Endothelial cell of umbilical vein (primary cell): ENCODE measurements around the gene RTN3. TPM values are rescaled to one million over a fixed set of nuclear protein-coding genes. Genes with fewer than 3 reads are reported as not detected.

Experiments
- BruUV-seq: library from RNA; stranded (reverse); fragments of 400-500 nt; replicated peaks from 2 replicates; lab custom pipeline; 2021; lab: Mats Ljungman, UMichigan
- CTCF ChIA-PET: fragments of 300-600, 350-600 bp; sonication (Branson Sonifier 250); formaldehyde crosslinking; loops from one replicate; lab custom pipeline; 2021; ENCODE audit warnings: antibody characterized with exemption, inconsistent platforms; lab: Charles Lee
- POLR2A ChIA-PET: fragments of 300-600, 350-600 bp; sonication (Branson Sonifier 250); formaldehyde crosslinking; loops from one replicate; lab custom pipeline; 2021; ENCODE audit warnings: antibody characterized with exemption, inconsistent platforms; lab: Charles Lee
- DNase-seq: peaks from one replicate; pipeline ENCODE4 v3.0.0-alpha.2; 2011; ENCODE audit warnings: low read depth, low spot score
- FAIRE-seq: peaks from 2 replicates; lab custom pipeline; 2011; peaks lifted over from hg19 to GRCh38; lab: Jason Lieb, UNC
- H2AFZ ChIP-seq: 2 replicates; pipeline ENCODE4 v1.6.0; 2012; ENCODE audit warnings: low read depth, low read length, control low read depth, inconsistent platforms
- H3K27ac ChIP-seq: 2 replicates; pipeline ENCODE4 v1.5.1; 2011; ENCODE audit warnings: low read depth, mild to moderate bottlenecking, control low read depth, low read length, moderate library complexity; ENCODE audit not compliant: insufficient read depth
- H3K27me3 ChIP-seq, 2 experiments: 2 replicates each; pipeline versions ENCODE4 v1.6.0 to v1.6.1; 2011; ENCODE audit warnings: low read length in 2 of 2, mixed read lengths in 1 of 2; ENCODE audit not compliant: control insufficient read depth in 2 of 2, insufficient read depth in 2 of 2
- H3K36me3 ChIP-seq, 2 experiments: 2 replicates in 1 of 2; 3 replicates in 1 of 2; pipeline ENCODE4 v1.5.1; 2011; ENCODE audit warnings: low read length in 2 of 2, mild to moderate bottlenecking in 1 of 2, moderate library complexity in 1 of 2; ENCODE audit not compliant: control insufficient read depth in 2 of 2, insufficient read depth in 2 of 2; ENCODE audit errors: extremely low read depth in 1 of 2
- H3K4me1 ChIP-seq: 3 replicates; pipeline ENCODE4 v1.5.1; 2011; ENCODE audit warnings: mild to moderate bottlenecking, low read length; ENCODE audit not compliant: control insufficient read depth, insufficient read depth; ENCODE audit errors: extremely low read depth
- H3K4me2 ChIP-seq: 2 replicates; pipeline ENCODE4 v1.6.1; 2011; ENCODE audit warnings: low read length, control low read depth, mixed read lengths; ENCODE audit not compliant: insufficient read depth
- H3K4me3 ChIP-seq, 3 experiments: fragments of 200-600 bp in 1 of 3; sonication (generic), shearing (Covaris generic) in 1 of 3; replicated peaks in 1 of 3; 2 replicates each; pipeline ENCODE4 v1.5.1; 2011 to 2016; ENCODE audit warnings: control low read depth in 3 of 3, low read length in 3 of 3, mild to moderate bottlenecking in 2 of 3, inconsistent platforms in 1 of 3, low read depth in 1 of 3, moderate library complexity in 1 of 3; ENCODE audit not compliant: insufficient read depth in 1 of 3
- H3K79me2 ChIP-seq: 2 replicates; pipeline ENCODE4 v1.6.0; 2012; ENCODE audit warnings: low read length, inconsistent platforms; ENCODE audit not compliant: control insufficient read depth, insufficient read depth
- H3K9ac ChIP-seq: replicated peaks from 2 replicates; pipeline ENCODE3; 2011; ENCODE audit warnings: low read length, control low read depth; ENCODE audit not compliant: insufficient read depth; ENCODE audit errors: extremely low read depth
- H3K9me1 ChIP-seq: replicated peaks from 3 replicates; pipeline ENCODE4 v1.6.0; 2011; ENCODE audit warnings: mild to moderate bottlenecking, low read length; ENCODE audit not compliant: control insufficient read depth, insufficient read depth; ENCODE audit errors: extremely low read depth
- H3K9me3 ChIP-seq: replicated peaks from 2 replicates; pipeline ENCODE4 v1.5.1; 2012; ENCODE audit warnings: low read length, inconsistent platforms; ENCODE audit not compliant: control insufficient read depth, insufficient read depth
- H4K20me1 ChIP-seq: replicated peaks from 2 replicates; pipeline ENCODE3; 2011; ENCODE audit warnings: mild to moderate bottlenecking, low read length; ENCODE audit not compliant: control insufficient read depth, insufficient read depth; ENCODE audit errors: extremely low read depth
- EZH2 ChIP-seq: IDR thresholded peaks from 2 replicates; pipeline ENCODE4 v1.6.1; 2012; ENCODE audit warnings: borderline replicate concordance, low read depth, mild to moderate bottlenecking, moderate library complexity, low read length, inconsistent platforms; ENCODE audit not compliant: severe bottlenecking
- FOS ChIP-seq: IDR thresholded peaks from 2 replicates; pipeline ENCODE4 v1.6.1; 2011; ENCODE audit warnings: mild to moderate bottlenecking, low read length, moderate library complexity, borderline replicate concordance; ENCODE audit not compliant: insufficient read depth
- GATA2 ChIP-seq: IDR thresholded peaks from 2 replicates; pipeline ENCODE4 v1.7.0; 2011; ENCODE audit warnings: low read depth, mild to moderate bottlenecking, moderate library complexity, mixed read lengths, low read length; ENCODE audit not compliant: insufficient read length, insufficient read depth
- JUN ChIP-seq: IDR thresholded peaks from 2 replicates; pipeline ENCODE4 v1.6.1; 2011; ENCODE audit warnings: borderline replicate concordance, low read depth; ENCODE audit not compliant: insufficient read length, insufficient read depth
- MYC ChIP-seq: IDR thresholded peaks from one replicate; pipeline ENCODE4 v1.6.1; 2011; ENCODE audit warnings: mild to moderate bottlenecking, low read depth, low read length
- POLR2A ChIP-seq: IDR thresholded peaks from 2 replicates; pipeline ENCODE4 v1.6.1; 2012; ENCODE audit warnings: low read depth, mild to moderate bottlenecking, control low read depth, low read length
- POLR2AphosphoS5 ChIP-seq: IDR thresholded peaks from 2 replicates; pipeline ENCODE4 v1.6.1; 2012; ENCODE audit warnings: low read depth, mild to moderate bottlenecking, control low read depth, low read length, moderate library complexity; ENCODE audit not compliant: insufficient read depth
- dilution Hi-C: fragments of 300-500 bp; cut with MboI; formaldehyde crosslinking; loops from one replicate; pipeline ENCODE4 v1.15.0; 2019; ENCODE audit warnings: low sequenced_read_pairs; ENCODE audit not compliant: extremely low pct_ligation_motif_present
- intact Hi-C: fragments of 100-400 bp; cut with micrococcal nuclease; formaldehyde crosslinking; loops from one replicate; pipeline ENCODE4 v1.10.0; 2022
- polyA plus RNA-seq, 4 experiments: library from polyadenylated mRNA; depleted of rRNA in 3 of 4; stranded (reverse) in 3 of 4; unstranded in 1 of 4; fragments of >200 nt; gene quantifications; 2 replicates each; pipeline versions ENCODE4 v1.2.1 to v1.2.3, GENCODE V29; 2011 to 2012; ENCODE audit warnings: missing spikeins in 1 of 4
- total RNA-seq: library from RNA; stranded (reverse); gene quantifications from 2 replicates; pipeline ENCODE4 v1.2.3, GENCODE V29; 2021
- TF ChIP-seq, protein P1 (sequence below): IDR thresholded peaks from 2 replicates; pipeline ENCODE4 v1.6.1; 2011; ENCODE audit not compliant: insufficient read depth, insufficient read length
- TF ChIP-seq, protein P2 (sequence below), 2 donors: IDR thresholded peaks; 1 replicate in 1 of 2; 2 replicates in 1 of 2; pipeline ENCODE4 v1.5.1; 2011; ENCODE audit warnings: low read length in 2 of 2, mild to moderate bottlenecking in 2 of 2, moderate library complexity in 2 of 2, control low read depth in 1 of 2, inconsistent platforms in 1 of 2, low read depth in 1 of 2; ENCODE audit not compliant: insufficient read depth in 1 of 2; ENCODE audit errors: extremely low read depth in 1 of 2

The RTN3 gene
- total and polyA plus RNA-seq, 2 donors (not counting 3 experiments of a cell fraction or from before 2014, with no cell fraction given), result 90.6 to 112 TPM

DNA sequence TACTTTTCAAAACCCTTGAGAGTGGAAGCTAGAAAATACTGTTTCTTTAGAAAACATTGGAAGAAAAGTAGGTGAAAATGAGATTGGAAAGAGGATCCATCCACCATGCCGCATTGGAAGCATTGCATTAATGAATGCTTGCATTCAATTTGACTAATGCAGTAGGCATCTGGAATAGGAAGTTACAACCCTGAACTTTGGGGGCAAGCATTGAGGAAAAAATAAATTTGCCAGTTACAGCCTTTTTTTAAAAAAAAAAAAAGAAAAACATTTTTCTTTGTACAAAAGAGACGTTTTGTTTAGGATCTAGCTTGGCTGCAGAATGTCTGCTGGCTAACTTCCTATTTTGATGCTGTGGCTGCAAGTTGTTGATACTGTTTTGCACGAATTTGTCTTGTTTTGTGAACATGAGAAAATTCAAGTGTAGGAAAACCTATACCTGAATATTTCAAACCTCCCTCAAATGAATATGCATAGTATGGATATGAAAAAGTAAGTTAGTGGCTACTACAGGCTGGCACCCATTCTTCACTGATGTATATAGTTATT, 28.1 kb downstream of the RTN3 start:
- H3K4me2 ChIP-seq, result peak overlapping the region; percentile 93

More for the DNA sequence above, 28.1 kb downstream of the RTN3 start:
- Histone ChIP-seq H3K9me1 (no peaks in the 10 kb centered on the region), H3K36me3 (no peaks in the 10 kb centered on the region), H2AFZ (no peak overlapping the region), H3K9me3 (no peaks in the 10 kb centered on the region), H3K27me3 (no peaks in the 10 kb centered on the region), H3K4me1 (peaks cover 24% of the 10 kb centered on the region), H3K27ac (no peak overlapping the region), H3K4me3 (peak overlapping the region in 1 of 3 experiments; percentile 32), H4K20me1 (peaks cover 2% of the 10 kb centered on the region), H3K79me2 (peaks cover 50% of the 10 kb centered on the region), H3K9ac (peak overlapping the region; percentile 45)
- intact Hi-C loops, result no loop called here
- POLR2A ChIA-PET, result no interaction called here
- no TSS peak for BruUV-seq
- DNase-seq (peak; percentile 62), FAIRE-seq (no peak)
- TF ChIP-seq EZH2 (no peak), FOS (peak; percentile 33), POLR2AphosphoS5 (peak; percentile 37), POLR2A (no peak), MYC (no peak), JUN (no peak), GATA2 (no peak)
- TF ChIP-seq, protein P1, sequence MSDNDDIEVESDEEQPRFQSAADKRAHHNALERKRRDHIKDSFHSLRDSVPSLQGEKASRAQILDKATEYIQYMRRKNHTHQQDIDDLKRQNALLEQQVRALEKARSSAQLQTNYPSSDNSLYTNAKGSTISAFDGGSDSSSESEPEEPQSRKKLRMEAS, result no peak
- TF ChIP-seq, protein P2, sequence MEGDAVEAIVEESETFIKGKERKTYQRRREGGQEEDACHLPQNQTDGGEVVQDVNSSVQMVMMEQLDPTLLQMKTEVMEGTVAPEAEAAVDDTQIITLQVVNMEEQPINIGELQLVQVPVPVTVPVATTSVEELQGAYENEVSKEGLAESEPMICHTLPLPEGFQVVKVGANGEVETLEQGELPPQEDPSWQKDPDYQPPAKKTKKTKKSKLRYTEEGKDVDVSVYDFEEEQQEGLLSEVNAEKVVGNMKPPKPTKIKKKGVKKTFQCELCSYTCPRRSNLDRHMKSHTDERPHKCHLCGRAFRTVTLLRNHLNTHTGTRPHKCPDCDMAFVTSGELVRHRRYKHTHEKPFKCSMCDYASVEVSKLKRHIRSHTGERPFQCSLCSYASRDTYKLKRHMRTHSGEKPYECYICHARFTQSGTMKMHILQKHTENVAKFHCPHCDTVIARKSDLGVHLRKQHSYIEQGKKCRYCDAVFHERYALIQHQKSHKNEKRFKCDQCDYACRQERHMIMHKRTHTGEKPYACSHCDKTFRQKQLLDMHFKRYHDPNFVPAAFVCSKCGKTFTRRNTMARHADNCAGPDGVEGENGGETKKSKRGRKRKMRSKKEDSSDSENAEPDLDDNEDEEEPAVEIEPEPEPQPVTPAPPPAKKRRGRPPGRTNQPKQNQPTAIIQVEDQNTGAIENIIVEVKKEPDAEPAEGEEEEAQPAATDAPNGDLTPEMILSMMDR (IDR thresholded peaks at IDR 0.05; ENCODE audit: extremely low read depth in 1 of 2, insufficient read depth in 1 of 2, low read depth in 1 of 2, low read length in 2 of 2), result no peak
- dilution Hi-C loops, result no loop called here
- CTCF ChIA-PET, result interaction anchor here (1.3 to 2.3 kb wide), 4 partner anchors 10 to 230 kb away, joined by 4 to 10 read pairs (median 6); partner anchors contain the start of gene ATL3
